Measurements from ENCODE around the gene SLC35G2.

Gene SLC35G2

GRCh38 chr3:136811701-136812100 is 7.2 kb upstream of the SLC35G2 start:
- no peak for TF ChIP-seq TCF12 (IDR thresholded peaks at IDR 0.05; ENCODE audit: low read depth)
- no peak for TF ChIP-seq MAX (IDR thresholded peaks at IDR 0.05)
- no peak for TF ChIP-seq ZBTB7A (IDR thresholded peaks at IDR 0.05; ENCODE audit: low read depth)
- no peak for TF ChIP-seq EGR1 (IDR thresholded peaks at IDR 0.05)
- no peak for TF ChIP-seq TAF1 (IDR thresholded peaks at IDR 0.05; ENCODE audit: low read depth)
- no peak for TF ChIP-seq CEBPB (IDR thresholded peaks at IDR 0.05)
- no peak for TF ChIP-seq EP300 (IDR thresholded peaks at IDR 0.05; ENCODE audit: borderline replicate concordance)
- TF ChIP-seq YY1 (IDR thresholded peaks at IDR 0.05; ENCODE audit: low read depth) = no peak
- TF ChIP-seq USF1 (IDR thresholded peaks at IDR 0.05) = no peak
- no peak for TF ChIP-seq TEAD4 (IDR thresholded peaks at IDR 0.05)
- TF ChIP-seq FOXM1 (IDR thresholded peaks at IDR 0.05; ENCODE audit: borderline replicate concordance, low read depth) = no peak
- TF ChIP-seq NFIC (IDR thresholded peaks at IDR 0.05) = no peak
- no peak for TF ChIP-seq CREB1 (IDR thresholded peaks at IDR 0.05; ENCODE audit: low read depth)
- TF ChIP-seq RAD21 (IDR thresholded peaks at IDR 0.05; ENCODE audit: low read depth) = no peak
- TF ChIP-seq REST (IDR thresholded peaks at IDR 0.05; ENCODE audit: low read depth) = no peak

- no peak for TF ChIP-seq FOXM1 (IDR thresholded peaks at IDR 0.05; ENCODE audit: borderline replicate concordance, low read depth)
- no peak for TF ChIP-seq REST (IDR thresholded peaks at IDR 0.05; ENCODE audit: low read depth)
- no peak for TF ChIP-seq NFIC (IDR thresholded peaks at IDR 0.05)
- TF ChIP-seq MAX (IDR thresholded peaks at IDR 0.05) = no peak
- TF ChIP-seq TEAD4 (IDR thresholded peaks at IDR 0.05) = no peak
- TF ChIP-seq CEBPB (IDR thresholded peaks at IDR 0.05) = no peak
- no peak for TF ChIP-seq ZBTB7A (IDR thresholded peaks at IDR 0.05; ENCODE audit: low read depth)
- no peak for TF ChIP-seq RAD21 (IDR thresholded peaks at IDR 0.05; ENCODE audit: low read depth)
- TF ChIP-seq USF1 (IDR thresholded peaks at IDR 0.05) = no peak
- TF ChIP-seq EGR1 (IDR thresholded peaks at IDR 0.05) = no peak
- no peak for TF ChIP-seq TAF1 (IDR thresholded peaks at IDR 0.05; ENCODE audit: low read depth)
- no peak for TF ChIP-seq CREB1 (IDR thresholded peaks at IDR 0.05; ENCODE audit: low read depth)
- TF ChIP-seq YY1 (IDR thresholded peaks at IDR 0.05; ENCODE audit: low read depth) = no peak
- TF ChIP-seq EP300 (IDR thresholded peaks at IDR 0.05; ENCODE audit: borderline replicate concordance) = no peak
- no peak for TF ChIP-seq TCF12 (IDR thresholded peaks at IDR 0.05; ENCODE audit: low read depth)
Measured at GRCh38 chr3:136817448-136817847, 1.5 kb upstream of the SLC35G2 start.

GRCh38 chr3:136818191-136818768 is 646 bp upstream of the SLC35G2 start:
- TF ChIP-seq YY1 (IDR thresholded peaks at IDR 0.05; ENCODE audit: low read depth) = peak; percentile 64
- TF ChIP-seq RAD21 (IDR thresholded peaks at IDR 0.05; ENCODE audit: low read depth) = no peak; the same call in 1 of the 2 replicates
- TF ChIP-seq USF1 (IDR thresholded peaks at IDR 0.05) = no peak
- no peak for TF ChIP-seq EGR1 (IDR thresholded peaks at IDR 0.05)
- TF ChIP-seq REST (IDR thresholded peaks at IDR 0.05; ENCODE audit: low read depth) = no peak
- no peak for TF ChIP-seq CEBPB (IDR thresholded peaks at IDR 0.05)
- TF ChIP-seq NFIC (IDR thresholded peaks at IDR 0.05) = no peak
- peak; percentile 31; the same call in 1 of the 2 replicates for TF ChIP-seq CREB1 (IDR thresholded peaks at IDR 0.05; ENCODE audit: low read depth)
- TF ChIP-seq TAF1 (IDR thresholded peaks at IDR 0.05; ENCODE audit: low read depth) = peak; percentile 57
- no peak for TF ChIP-seq ZBTB7A (IDR thresholded peaks at IDR 0.05; ENCODE audit: low read depth)
- peak; percentile 12; the same call in 1 of the 2 replicates for TF ChIP-seq TCF12 (IDR thresholded peaks at IDR 0.05; ENCODE audit: low read depth)
- TF ChIP-seq FOXM1 (IDR thresholded peaks at IDR 0.05; ENCODE audit: borderline replicate concordance, low read depth) = no peak
- TF ChIP-seq EP300 (IDR thresholded peaks at IDR 0.05; ENCODE audit: borderline replicate concordance) = no peak

All from Ishikawa (cell line).